HFF-Myc (cell line): ENCODE results near the gene TSPYL6.

ENCODE experiments used
- DNase-seq: peaks from one replicate; pipeline ENCODE4 v3.0.0-alpha.2; 2011; ENCODE audit warnings: low read depth; ENCODE audit errors: extremely low read depth
- H3K4me3 ChIP-seq: replicated peaks from 2 replicates; pipeline ENCODE4 v1.5.1; 2011; ENCODE audit warnings: low read depth, mild to moderate bottlenecking, control low read depth, low read length
- CTCF ChIP-seq: IDR thresholded peaks from 2 replicates; pipeline ENCODE4 v1.5.1; 2012; ENCODE audit warnings: mild to moderate bottlenecking, low read depth, low read length, control low read depth; ENCODE audit errors: missing control alignments

The TSPYL6 gene

GRCh38 chr2:54239427-54239826 is 16.6 kb downstream of the TSPYL6 start:
- TF ChIP-seq CTCF, result no peak
- H3K4me3 ChIP-seq, result no peak overlapping the region
- DNase-seq, result peak; percentile 45

GRCh38 chr2:54237428-54237827 is 18.6 kb downstream of the TSPYL6 start:
- no peak for DNase-seq
- no peak for TF ChIP-seq CTCF
- H3K4me3 ChIP-seq, result no peak overlapping the region

DNA sequence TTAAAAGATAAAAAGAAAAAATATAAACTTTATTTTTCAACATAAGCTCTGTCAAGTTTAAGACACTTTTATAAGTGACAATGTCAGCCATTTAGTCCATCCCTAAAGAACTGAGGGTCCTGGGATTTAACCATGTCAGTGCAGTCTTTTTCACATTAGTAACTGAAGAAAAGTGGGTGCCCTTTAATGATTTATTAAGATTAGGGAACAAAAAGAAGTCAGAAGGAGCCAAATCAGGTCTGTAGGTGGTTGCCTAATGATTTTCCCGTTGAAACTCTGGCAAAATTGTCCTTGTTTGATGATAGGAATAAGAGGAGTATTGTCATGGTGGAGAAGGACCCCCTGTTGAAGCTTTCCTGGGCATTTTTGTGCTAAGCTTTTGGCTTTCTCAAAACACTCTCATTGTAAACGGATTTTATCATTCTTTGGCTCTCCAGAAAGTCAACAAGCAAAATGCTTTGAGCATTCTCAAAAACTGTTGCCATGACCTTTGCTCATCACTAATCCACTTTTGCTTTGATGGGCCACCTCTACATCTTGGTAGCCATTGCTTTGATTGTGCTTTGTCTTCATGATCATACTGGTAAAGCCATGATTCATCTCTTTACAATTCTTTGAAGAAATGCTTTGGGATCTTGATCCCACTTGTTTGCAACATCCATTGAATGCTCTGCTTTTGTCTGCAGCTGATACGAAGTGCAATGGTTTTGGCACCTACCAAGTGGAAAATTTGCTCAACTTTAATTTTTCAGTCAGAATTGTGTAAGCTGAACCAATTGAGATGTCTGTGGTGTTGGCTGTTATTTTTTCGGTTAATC is 22.0 kb downstream of the TSPYL6 start:
- DNase-seq, result no peak
- H3K4me3 ChIP-seq, result no peak overlapping the region
- TF ChIP-seq CTCF, result no peak

- TF ChIP-seq CTCF, result no peak
- no peak for DNase-seq
- no peak overlapping the region for H3K4me3 ChIP-seq
Observed at GRCh38 chr2:54228945-54229344, 27.1 kb downstream of the TSPYL6 start.

GRCh38 chr2:54227798-54228197 is 28.2 kb downstream of the TSPYL6 start:
- DNase-seq, result no peak
- no peak for TF ChIP-seq CTCF
- no peak overlapping the region for H3K4me3 ChIP-seq

DNA sequence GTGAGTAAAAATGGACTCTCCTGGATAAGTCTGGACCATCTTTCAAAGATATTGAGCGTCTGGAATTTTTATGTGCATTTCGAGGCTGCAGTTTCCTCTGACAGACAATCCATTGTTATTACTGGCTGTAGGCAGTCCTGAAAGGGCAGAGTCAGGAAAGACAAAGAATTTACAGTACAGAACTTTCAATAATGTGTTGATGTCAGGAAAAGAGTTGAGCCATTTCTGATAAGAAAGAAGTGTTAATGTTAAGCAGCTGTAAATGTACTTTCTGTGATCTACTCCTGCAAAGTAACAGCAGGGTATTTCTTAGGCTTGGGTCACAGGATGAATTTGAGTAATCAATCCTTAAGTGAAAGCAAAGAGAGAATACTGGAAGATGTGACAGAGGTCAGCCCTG is 29.8 kb downstream of the TSPYL6 start:
- DNase-seq, result no peak
- no peak overlapping the region for H3K4me3 ChIP-seq
- TF ChIP-seq CTCF, result no peak

DNA sequence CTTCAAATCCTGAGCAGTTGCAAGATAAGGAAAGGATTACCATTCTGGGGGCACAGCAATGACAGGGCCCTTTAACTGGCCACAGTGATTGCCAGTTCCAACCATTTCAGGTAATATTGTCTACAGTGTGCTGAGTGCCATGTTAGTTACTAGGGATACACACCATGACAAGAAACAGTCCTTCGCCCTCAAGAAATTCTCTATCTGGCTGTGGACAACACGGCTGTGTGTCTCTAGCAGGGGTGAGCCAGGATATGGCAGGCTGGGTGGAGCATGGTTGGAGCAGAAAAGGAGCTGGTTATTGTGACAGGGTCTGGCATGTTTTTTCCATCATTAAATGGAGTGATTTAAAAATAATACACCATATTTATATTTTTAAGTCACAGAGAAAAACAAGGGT is 31.0 kb downstream of the TSPYL6 start:
- no peak overlapping the region for H3K4me3 ChIP-seq
- TF ChIP-seq CTCF, result no peak
- DNase-seq, result no peak
